ENCODE data around the gene CELSR3.

Gene CELSR3

DNA sequence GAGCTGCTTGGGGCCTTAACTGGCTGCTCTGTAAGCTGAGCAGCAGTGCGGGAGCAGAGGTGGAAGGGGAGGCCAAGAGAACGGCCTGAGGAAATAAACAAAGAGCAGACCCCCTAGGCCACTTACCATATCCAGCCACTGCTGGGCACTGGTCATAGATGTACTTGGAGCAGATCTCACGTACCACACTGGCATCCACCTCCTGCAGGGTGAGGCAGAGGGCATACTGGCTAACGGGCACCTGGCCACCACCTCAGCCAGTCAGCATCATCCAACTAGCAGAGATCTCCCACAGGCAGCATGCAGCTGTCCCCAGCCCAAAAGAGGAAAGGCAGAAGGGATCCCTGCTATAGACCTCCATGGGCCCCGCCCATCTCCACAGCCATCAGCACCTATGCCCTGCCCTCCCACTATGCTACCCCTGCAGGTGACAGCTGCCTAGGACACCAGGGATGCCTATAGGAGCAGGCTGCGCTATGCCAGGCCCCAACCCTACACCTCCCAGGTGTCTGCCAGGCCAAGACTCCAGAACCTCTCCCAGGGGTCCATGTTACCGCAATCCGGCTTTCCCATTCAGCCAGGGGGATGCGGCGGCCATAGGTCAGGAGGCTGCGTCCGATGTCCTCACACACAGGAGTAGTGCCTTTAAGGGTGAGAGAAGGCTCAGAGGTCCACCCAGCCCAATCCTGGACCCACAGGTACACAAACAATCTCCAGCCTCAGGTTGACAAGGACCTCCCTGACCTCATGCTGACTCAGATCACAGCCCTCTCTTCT, 63.0 kb downstream of the CELSR3 start:
- Mint-ChIP-seq H3K4me1 (ENCODE audit: low read depth) (peaks cover under 1% of the 10 kb centered on the region), H3K27ac (no peak overlapping the region), H3K9me3 (no peaks in the 10 kb centered on the region), H3K27me3 (peaks cover 10% of the 10 kb centered on the region), H3K36me3 (ENCODE audit: low read depth) (peaks cover 69% of the 10 kb centered on the region), H3K4me3 (no peak overlapping the region)
- no peak for DNase-seq

DNA sequence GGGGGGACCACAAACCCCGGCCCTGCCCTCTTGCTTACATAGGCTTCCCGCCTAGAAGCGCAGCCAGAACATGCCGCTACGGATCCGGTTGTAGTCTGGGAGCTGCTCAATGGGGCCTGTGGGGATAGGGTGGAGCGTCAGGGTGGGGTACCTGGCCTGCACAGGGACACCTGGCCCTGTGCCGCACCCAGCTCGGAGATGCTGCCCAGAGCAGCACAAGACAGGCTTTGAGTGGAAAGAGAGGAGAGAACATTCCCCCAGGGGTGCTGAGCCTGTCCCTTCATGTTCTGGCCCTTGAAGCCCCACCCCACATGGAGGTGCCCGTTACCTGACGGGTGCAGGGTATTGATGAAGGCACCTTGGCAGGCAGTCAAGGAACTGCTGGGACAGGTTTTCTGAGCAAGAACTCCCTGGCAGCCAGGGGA, 63.6 kb downstream of the CELSR3 start:
- Mint-ChIP-seq H3K4me3 (no peak overlapping the region), H3K27ac (no peak overlapping the region), H3K4me1 (ENCODE audit: low read depth) (peaks cover 6% of the 10 kb centered on the region), H3K36me3 (ENCODE audit: low read depth) (peaks cover 63% of the 10 kb centered on the region), H3K9me3 (no peaks in the 10 kb centered on the region), H3K27me3 (peaks cover 16% of the 10 kb centered on the region)
- DNase-seq = no peak

DNA sequence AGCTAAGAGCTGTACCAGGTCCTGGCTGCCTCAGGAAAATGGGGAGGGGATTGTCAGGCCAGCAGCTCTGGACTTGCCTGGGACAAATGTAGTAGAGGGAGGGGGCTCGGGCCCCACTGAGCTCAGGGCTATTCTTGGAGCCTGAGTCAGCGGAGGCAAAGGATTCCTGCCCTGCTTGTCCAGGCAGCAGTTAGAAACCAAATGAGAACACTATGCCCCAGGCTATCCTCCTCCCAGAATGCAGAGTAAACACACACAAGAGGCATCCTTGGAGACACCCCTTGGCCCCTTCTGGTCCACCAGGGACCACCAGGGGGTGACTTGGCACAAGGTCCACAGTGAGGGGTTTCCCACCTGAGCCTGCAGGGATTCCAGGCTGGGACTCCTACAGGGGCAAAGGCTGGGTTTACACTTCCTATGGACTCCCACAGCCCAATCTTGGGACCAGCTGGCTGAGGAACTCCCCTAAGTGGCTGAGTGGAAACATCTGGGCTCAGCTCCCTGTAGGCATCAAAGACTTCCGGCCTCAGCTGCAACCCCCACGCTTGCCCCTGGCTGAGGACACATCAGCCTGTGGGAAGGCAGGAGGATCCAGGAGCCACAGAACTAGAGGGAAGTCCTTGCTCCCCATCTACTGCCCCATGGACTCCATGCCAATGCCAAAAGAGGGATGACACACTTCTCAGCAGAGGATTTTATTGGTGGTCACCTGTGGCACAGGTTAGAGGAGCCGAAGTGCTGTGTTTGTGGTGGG, 64.2 kb downstream of the CELSR3 start:
- Mint-ChIP-seq H3K36me3 (ENCODE audit: low read depth) (peaks cover 57% of the 10 kb centered on the region), H3K4me1 (ENCODE audit: low read depth) (peaks cover 6% of the 10 kb centered on the region), H3K4me3 (no peak overlapping the region), H3K27ac (no peak overlapping the region), H3K9me3 (no peaks in the 10 kb centered on the region), H3K27me3 (peaks cover 22% of the 10 kb centered on the region)
- DNase-seq = no peak

DNA sequence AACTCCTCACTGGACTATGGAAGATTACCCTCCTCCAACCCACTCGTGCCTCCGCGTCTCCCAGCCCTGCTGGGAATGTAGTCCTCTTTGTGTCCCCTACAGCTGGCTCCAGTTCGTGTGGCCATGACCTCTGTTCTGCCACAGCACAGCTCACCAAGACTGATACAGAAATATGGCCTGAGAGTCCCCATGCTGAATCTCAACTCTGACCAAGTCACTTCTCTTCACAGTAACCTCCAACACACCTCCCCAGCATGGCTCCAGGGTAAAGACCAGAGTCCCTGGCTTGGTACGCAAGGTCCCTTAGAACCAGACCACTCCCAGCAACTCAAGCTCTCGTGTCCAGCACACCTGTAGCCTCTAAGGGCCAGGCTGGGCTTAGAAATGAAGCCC, 65.3 kb downstream of the CELSR3 start:
- no peaks in the 10 kb centered on the region for H3K9me3 Mint-ChIP-seq
- H3K4me1 Mint-ChIP-seq (ENCODE audit: low read depth) = peaks cover 6% of the 10 kb centered on the region
- H3K27me3 Mint-ChIP-seq = peaks cover 30% of the 10 kb centered on the region
- peaks cover 46% of the 10 kb centered on the region for H3K36me3 Mint-ChIP-seq (ENCODE audit: low read depth)
- no peak overlapping the region for H3K4me3 Mint-ChIP-seq
- no peak overlapping the region for H3K27ac Mint-ChIP-seq
- DNase-seq = no peak

DNA sequence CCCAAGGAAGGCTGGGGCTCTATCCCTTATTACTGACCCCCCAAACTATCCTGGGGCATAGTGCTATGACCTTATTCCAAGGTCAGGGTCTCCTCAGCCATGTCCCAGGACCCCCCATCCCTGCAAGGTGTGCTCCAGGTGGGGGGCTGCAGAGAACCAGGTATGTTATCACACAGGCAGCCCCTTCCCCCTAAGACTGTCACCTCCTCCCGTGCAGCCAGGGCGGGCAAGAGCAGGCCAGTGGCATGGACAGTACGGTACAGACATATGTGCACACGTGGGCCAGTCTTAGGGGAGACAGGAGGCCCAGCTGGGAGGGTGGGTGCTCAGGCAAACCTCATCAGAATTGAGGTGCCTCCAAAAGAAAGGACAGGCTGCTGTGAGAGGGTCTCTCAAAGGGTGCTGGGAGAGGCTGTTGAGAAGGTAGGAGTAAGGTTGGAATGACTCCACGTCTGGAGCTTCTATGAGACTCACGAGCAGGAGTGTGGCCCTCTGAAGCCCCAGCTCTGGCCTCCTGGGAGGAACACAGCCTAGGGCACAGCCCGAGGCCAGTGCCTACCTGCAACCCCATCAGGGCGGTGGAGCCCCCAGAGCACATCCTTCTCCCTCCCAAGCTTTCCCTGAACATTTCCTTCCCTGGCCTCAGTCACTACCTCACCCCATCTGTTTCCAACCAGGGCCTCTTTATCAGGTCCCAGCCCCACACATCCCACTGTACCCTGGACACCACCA, 65.8 kb downstream of the CELSR3 start:
- no peak overlapping the region for H3K4me3 Mint-ChIP-seq
- H3K9me3 Mint-ChIP-seq = no peaks in the 10 kb centered on the region
- H3K4me1 Mint-ChIP-seq (ENCODE audit: low read depth) = peaks cover 6% of the 10 kb centered on the region
- DNase-seq = no peak
- no peak overlapping the region for H3K27ac Mint-ChIP-seq
- H3K36me3 Mint-ChIP-seq (ENCODE audit: low read depth) = peaks cover 41% of the 10 kb centered on the region
- peaks cover 30% of the 10 kb centered on the region for H3K27me3 Mint-ChIP-seq

DNA sequence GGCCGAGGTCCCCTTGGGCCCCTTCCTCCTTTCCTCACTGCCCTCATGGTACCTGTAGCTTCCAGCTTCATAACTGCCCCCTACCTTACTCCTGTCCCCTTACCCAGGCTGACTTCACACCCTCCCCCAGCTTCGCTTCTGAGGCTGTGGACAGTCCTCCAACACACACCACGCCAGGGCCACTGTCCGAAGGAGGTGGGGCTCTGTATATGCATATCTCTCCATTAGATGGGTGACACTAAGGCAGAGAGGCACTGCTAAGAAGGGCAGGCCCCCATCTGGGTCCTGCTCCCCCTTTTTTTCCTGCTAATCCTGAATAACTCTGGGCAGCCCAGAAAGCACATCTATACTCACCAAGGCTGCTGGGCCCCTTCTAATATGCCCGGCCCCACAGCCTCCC, 66.5 kb downstream of the CELSR3 start:
- Mint-ChIP-seq H3K4me3 (no peak overlapping the region), H3K27ac (no peak overlapping the region), H3K9me3 (no peaks in the 10 kb centered on the region), H3K27me3 (peaks cover 32% of the 10 kb centered on the region), H3K4me1 (ENCODE audit: low read depth) (peaks cover 6% of the 10 kb centered on the region), H3K36me3 (ENCODE audit: low read depth) (peaks cover 34% of the 10 kb centered on the region)
- no peak for DNase-seq

DNA sequence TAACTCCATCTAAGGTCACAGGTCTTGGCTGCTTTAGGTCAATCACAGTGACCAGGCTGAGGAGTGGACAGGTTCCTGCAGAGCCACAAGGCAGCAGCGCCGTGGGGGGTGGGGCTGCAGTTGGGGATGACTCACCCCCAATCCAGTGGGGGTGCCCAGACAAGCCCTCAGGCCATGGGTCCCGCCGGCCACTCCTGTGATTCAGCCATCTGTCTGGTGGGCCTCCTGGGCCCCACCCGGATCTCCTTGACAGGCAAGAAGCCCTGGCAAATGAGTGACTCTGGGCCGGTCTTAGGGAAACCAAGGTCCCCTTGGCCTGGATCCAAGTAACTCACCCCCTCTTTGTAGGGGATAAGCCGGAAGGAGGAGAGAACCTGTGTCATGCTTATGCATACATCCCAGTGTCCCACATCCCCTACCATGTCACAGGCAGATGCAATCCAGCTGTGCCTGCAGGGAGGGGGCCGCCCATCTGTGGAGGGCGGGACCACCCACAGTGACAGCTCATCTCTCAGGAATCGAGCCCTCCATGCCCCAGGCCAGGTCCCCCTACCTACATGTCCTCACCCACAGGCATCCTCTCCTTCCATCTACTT, 67.1 kb downstream of the CELSR3 start:
- no peak overlapping the region for H3K4me3 Mint-ChIP-seq
- no peak for DNase-seq

DNA sequence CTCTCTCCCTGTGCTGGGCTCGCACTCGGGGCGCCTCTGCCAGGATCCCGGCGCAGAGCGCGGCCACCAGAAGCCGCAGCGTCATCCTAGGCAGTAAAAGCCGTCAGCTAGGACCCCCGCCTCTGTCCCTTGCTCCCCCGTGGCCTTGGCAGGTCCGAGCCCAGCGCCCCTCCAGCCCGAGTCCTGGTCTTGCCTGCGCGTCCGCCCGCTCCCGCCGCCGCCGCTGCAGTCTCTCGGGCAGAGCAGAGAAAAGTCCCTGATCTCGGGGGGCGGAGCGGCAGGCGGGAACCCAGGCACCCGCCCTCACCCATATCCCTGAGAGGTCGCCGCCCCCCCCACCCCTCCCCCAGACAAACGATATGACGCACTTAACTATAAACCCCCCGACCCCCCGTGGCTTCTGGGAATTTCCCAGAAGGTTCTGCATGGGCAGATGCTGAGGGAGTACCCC, 67.6 kb downstream of the CELSR3 start, which contains the start of gene COL7A1:
COL7A1 (minus strand) TSS at position 255 of the 451 bp plus-strand sequence; CDS start at position 85, 170 bp downstream.
- no peak for DNase-seq
- Mint-ChIP-seq H3K4me3 (no peak within 1 kb of the TSS), H3K36me3 (ENCODE audit: low read depth) (peaks cover 23% of the 10 kb centered on the region), H3K4me1 (ENCODE audit: low read depth) (peaks cover 6% of the 10 kb centered on the region), H3K9me3 (no peaks in the 10 kb centered on the region), H3K27ac (no peak within 1 kb of the TSS), H3K27me3 (peaks cover 41% of the 10 kb centered on the region)

More for the DNA sequence above, 67.1 kb downstream of the CELSR3 start:
- Mint-ChIP-seq H3K27ac (no peak overlapping the region), H3K27me3 (peaks cover 37% of the 10 kb centered on the region), H3K36me3 (ENCODE audit: low read depth) (peaks cover 28% of the 10 kb centered on the region), H3K4me1 (ENCODE audit: low read depth) (peaks cover 6% of the 10 kb centered on the region), H3K9me3 (no peaks in the 10 kb centered on the region)

DNA sequence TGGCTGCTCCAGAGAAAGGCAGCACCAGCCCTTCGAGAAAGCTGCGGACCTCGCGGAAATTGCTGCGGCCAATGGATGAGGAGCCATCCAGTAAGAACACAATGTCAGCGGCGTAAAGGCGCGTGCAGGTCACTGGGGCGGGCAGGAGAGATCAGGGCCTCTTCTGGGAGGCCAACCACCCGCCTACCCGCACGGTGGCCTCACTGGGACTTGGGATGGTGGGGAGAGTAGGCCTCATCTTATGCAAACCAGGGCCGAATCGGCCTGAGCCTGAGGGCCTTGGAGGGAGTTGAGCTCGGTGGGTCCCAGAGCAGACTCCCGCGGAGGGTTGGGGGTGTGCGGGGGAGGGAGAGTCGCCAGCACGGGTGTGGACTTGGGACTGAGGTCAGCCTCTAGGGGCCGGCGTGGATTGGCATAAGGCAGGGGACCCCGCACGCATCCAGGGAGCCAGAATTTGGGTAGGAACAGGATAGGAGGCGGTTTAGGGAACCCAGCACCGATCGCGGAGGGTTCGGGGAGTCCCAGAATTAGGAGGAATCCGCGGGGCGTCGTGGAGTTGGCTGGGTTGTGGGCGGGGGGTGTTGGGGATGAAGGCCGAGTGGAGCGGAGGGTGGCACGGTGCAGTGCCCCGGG, 68.2 kb downstream of the CELSR3 start:
- Mint-ChIP-seq H3K4me1 (ENCODE audit: low read depth) (peaks cover 6% of the 10 kb centered on the region), H3K4me3 (no peak overlapping the region), H3K9me3 (no peaks in the 10 kb centered on the region), H3K36me3 (ENCODE audit: low read depth) (peaks cover 17% of the 10 kb centered on the region), H3K27ac (no peak overlapping the region), H3K27me3 (peaks cover 45% of the 10 kb centered on the region)
- no peak for DNase-seq

DNA sequence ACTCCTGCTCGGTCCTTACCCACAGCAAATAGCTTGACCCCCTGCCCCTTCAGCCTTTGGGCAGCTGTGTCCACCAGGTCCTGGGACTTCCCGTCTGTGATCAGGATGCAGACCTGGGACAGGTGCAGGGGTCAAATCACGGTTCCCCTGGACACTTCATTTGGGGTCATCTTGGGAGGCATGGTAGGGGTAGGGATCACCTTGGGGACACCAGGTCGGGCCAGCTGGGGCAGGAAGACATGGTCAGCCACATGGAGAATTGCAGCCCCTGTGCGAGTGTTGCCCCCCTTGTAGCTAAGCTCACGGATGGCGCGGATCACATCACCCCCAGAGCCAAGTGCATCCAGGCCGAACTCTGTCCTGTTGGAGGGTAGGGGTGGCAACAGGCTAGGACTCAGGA, 69.3 kb downstream of the CELSR3 start:
- Mint-ChIP-seq H3K27ac (no peak overlapping the region), H3K27me3 (peaks cover 54% of the 10 kb centered on the region), H3K4me1 (ENCODE audit: low read depth) (peaks cover 6% of the 10 kb centered on the region), H3K9me3 (no peaks in the 10 kb centered on the region), H3K36me3 (ENCODE audit: low read depth) (peaks cover 8% of the 10 kb centered on the region), H3K4me3 (no peak overlapping the region)
- DNase-seq = no peak

DNA sequence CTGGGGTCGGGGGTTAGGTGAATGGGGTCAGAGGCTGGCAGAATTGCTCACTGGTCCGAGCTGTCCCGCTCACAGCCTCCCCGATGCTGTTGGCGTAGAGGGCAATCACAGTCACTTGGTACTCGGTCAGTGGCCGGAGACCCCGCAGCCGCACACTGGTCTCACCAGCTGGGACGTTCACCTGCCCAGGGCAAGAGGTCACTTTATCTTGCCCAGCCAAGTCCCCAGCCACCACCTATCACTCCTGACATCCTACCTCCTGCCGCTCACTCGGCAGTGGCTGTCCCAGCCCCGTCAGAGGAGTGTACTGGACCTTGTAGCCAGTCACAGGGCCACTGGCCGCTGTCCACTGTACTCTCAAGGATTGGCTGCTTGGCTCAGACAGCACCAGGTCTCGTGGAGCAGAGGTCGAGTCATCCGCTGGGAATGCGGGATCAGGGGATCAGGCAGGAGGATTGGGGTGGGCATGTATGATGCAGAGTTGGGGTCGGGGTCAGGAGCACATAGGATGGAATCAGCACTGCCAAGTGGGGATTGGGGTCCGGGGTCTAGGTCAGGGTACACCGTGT, 70.1 kb downstream of the CELSR3 start:
- Mint-ChIP-seq H3K27me3 (peaks cover 59% of the 10 kb centered on the region), H3K4me3 (no peak overlapping the region), H3K36me3 (ENCODE audit: low read depth) (peaks cover 6% of the 10 kb centered on the region), H3K27ac (no peak overlapping the region), H3K9me3 (no peaks in the 10 kb centered on the region), H3K4me1 (ENCODE audit: low read depth) (peaks cover 6% of the 10 kb centered on the region)
- no peak for DNase-seq

DNA sequence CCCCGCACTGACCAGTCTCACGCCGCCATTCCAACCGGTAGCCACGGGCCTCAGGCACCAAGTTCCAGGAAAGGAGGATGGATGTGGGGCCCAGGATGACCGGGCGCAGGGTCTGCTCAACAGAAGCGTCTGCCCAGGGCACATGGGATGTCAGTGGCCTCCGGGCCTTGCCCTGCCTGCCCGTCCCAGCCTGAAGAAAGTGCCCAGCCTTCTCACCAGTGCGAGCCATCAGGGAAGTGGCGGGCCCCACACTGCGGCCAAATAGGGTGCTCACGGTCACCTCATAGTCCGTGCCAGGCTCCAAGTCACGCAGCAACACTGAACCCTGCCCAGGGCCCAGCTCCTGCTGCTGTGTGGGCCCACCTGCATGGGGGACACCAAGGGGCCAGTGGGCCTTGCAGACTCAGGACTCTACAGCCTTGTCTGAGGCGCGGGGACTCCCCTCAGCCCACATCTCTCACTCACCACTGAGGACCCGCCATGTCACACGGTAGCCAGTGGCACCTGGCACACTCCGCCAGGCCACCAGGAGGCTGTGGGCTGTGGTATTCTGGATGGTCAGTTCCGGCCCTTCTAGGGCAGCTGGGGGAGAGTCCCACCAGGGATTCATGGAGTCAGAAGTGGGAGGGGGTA, 70.7 kb downstream of the CELSR3 start:
- H3K36me3 Mint-ChIP-seq (ENCODE audit: low read depth) = peaks cover under 1% of the 10 kb centered on the region
- H3K9me3 Mint-ChIP-seq = no peaks in the 10 kb centered on the region
- no peak overlapping the region for H3K4me3 Mint-ChIP-seq
- no peak for DNase-seq
- no peak overlapping the region for H3K27ac Mint-ChIP-seq
- H3K27me3 Mint-ChIP-seq = peaks cover 61% of the 10 kb centered on the region
- peaks cover 6% of the 10 kb centered on the region for H3K4me1 Mint-ChIP-seq (ENCODE audit: low read depth)

DNA sequence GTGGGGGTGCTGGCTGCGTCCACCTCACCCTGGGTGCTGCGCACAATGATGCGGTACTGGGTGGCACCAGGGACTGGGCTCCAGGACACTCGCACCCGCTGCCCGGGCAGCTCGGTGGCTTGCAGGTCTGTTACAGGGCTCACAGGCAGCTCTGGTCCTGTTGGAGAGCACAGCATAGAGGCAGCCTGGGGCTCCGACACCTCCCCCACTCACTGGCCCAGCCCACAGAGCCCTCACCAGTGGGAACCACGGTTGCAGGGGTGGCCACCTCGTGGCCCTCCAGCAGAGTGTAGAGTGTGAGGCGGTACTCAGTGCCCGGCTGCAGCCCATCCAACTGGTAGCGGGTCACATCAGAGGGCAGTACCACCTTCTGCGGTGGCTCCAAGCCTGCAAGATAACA, 71.2 kb downstream of the CELSR3 start:
- no peak for DNase-seq
- Mint-ChIP-seq H3K27me3 (peaks cover 61% of the 10 kb centered on the region), H3K36me3 (ENCODE audit: low read depth) (no peaks in the 10 kb centered on the region), H3K4me1 (ENCODE audit: low read depth) (peaks cover 6% of the 10 kb centered on the region), H3K4me3 (no peak overlapping the region), H3K27ac (no peak overlapping the region), H3K9me3 (no peaks in the 10 kb centered on the region)
